Limb (tissue), 2 donors: ENCODE results near the gene ESRRB.

Source experiments
- DNase-seq, 2 donors: peaks; one replicate each; pipeline ENCODE4 v3.0.0-alpha.2; 2016; ENCODE audit errors: extremely low spot score in 2 of 2

ESRRB gene

DNA sequence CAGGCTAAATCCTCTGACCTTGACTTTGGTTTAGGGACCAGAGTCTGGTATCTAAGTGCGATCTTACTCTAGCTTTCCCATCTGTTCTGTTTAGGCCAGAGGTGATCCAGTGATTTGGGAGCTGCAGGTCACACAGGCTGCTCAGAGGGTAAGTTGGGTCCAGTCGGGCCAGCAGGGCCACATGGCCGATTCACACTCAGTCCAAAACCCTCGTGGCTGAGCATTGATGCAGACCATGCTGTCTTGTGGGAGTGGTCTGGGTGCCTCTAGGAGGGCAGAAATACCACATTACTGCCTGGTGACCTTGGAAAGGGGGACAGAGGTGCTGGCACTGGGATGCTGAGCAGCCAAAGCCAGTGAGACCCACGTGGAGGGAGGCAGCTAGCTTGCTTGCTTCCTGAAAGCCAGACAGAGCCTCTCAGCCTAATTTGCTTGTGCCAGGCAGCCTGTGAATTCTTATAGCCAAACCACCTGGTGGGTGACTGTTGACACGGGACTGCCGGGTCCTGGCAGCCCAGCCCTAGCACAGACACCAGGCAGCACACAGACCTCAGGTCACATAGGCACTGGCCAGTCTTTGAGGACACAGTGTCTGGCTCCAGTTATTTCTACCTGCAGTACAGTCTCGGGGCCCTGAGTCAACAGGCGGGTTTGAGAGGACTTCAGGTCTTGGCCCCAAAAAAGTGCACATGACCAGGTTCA lies 31.7 kb downstream of the ESRRB start:
- DNase-seq: no peak

DNA sequence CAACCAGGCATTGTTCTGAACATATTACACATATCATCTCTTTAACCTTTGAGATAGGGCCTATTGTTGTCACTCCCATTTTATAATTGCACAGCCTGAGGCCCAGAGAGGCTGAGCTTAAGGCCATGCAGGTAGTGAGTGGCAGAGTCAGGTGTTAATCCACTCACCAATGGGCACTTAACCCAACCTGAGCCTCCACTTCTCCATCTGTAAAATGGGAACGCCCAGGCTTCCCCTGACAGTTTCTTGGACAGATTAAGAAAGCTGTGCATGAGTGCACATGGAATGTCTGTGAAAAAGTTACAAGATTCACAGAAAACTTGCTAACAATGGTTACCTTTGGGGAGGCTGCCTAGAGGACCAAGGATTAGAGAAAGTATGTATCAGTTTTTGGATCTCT lies 32.9 kb downstream of the ESRRB start:
- DNase-seq: no peak

DNA sequence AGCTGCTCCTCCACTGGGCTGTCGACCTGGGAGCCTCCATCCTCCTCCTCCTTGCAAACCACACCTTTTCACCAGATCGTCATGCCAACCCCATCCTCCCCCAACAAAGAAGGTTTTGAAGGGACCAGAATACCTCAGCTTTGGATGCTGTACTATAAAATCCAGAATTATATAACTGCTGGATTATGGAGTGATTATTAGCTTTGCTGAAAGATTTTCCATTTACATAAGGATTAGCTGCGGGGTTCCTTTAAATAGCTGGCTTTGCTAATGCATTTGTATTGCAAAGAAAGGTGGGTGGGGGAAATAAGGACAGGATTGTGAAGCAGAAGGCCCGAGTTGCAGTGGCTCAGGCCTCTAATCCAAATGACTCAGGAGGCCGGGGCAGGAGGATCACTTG lies 36.6 kb downstream of the ESRRB start:
- no peak for DNase-seq

DNA sequence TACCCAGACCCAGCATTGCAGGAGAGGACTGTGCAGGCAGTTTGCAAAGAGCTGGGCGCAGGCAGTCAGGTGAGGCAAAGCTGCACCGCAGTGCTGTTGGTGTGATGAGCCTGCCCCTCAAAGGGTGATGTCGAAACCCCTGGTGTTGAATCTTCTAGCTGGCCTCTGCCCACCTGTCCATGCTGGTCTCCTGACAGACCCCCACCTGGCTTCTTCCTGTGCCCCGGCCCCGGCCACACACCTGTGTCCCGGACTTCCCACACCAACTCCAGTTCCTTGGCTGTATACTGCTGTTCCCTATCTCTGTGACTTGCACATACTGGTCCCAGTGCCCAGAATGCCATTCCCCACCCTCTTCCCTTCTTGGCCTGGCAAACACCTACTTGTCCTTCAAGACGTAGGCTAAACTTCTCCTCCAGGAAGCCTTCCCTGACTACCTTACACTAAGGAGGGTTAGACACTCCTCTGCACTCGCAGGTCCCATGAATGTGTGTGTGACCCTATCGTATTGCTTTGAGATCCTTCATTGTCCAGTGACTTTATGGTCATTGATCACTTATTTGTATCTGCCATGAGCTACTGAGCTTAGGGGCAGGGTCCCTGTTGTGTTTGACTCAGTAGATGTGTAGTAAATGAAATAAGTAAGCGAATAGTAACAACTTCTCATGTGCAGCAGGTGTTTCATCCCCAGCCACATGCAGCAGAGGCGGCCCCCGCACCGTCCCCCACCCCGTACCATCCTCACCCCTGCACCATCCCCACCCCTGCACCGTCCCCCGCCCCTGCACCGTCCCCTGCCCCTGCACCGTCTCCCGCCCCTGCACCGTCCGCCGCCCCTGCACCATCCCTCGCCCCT lies 37.4 kb downstream of the ESRRB start:
- no peak for DNase-seq

DNA sequence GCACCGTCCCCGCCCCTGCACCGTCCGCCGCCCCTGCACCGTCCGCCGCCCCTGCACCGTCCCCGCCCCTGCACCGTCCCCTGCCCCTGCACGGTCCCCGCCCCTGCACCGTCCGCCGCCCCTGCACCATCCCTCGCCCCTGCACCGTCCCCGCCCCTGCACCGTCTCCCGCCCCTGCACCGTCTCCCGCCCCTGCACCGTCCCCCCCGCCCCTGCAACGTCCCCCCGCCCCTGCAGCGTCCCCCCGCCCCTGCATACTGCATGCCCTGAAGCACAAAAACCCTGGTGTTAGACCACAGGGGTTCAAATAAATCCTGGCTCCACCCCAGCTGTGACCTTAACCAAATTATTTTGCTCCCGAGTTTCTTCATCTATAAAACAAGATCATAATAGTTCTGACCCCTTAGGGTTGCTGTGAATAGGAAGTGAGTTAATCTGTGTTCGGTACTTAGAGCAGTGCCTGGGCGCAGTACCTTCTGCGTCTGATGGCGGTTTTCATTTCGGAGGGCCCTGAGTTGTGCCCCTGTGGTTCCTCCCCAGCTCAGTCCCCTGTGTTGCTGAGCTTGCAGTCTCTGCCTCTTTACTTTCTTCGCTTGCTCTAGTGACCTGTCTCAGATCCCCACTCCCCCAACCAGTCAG lies 38.1 kb downstream of the ESRRB start:
- no peak for DNase-seq

DNA sequence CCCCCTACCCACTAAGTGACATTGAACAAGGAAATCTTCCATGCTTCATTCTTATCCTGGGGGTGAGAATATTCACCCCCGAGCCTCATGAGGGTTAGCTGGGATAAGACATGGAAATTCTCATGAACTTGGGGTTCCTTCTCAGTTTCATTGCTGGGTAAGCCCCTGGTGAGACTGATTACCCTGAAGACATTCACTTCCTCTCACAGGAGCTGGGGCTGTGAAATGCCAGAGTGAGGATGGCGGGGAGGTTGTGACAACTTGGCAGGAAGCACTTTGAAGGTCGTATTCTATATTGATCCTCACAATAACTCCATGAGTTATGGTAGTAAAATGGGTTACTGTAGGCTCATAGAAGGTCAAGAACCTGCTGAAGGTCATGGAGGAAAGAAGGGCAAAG lies 43.5 kb downstream of the ESRRB start:
- DNase-seq: no peak

DNA sequence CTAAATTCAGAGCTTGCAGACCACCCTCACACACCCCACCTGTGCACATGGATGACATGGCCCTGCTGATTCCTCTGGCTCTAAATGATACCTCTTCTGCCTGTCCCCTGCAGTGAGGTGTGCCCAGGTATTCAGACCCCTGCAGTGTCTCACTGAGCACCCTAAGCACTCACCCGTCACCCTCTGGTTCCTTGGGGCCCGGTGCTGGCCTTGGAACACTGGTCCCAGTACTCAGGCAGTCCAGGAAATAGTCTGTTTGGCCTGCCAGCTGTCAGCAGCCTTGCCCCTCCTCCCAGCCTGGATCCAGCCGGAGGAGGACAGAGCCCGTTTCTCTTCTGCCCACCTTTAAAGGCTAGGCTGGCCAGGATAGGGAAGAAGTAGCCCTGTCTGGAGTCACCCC lies 44.9 kb downstream of the ESRRB start:
- no peak for DNase-seq

DNA sequence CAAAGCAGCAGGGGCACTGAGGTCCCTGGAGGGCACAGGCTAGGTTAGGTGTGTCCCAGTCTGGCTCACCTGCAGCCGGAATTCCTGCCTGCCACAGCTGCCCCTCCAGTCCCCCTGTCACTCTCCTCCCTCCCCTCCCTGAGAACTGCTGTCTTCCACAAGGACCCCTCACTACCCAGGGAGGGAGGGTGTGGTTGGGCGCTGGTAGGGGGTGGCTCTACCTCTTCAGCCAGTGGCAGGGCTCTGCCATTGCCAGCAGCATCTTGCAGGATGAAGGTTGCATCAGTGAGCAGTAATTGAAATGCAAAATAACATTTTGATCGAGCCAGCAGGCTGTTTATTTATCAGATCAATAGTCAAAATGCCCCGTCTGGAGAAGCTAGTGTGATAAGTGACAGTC lies 45.7 kb downstream of the ESRRB start:
- DNase-seq: no peak

DNA sequence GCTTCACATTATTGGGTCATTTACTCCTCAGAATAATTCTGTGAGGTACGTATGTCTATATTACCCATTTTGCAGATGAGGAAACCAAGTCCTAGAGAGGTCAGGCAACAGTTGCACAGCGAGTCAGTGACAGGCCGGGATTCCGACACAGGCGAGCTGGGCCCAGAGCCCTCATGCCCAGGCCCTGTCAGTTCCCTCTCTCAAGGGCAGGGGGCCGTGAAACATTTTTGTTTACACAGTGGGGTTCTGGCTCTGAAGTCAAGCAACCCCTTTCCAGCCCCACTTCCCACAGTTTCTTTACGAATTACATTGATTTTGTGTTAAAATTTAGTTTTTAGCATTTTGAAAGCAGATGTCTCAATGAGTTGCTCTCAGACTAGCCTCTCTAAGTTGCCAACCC lies 46.7 kb downstream of the ESRRB start:
- DNase-seq: no peak

DNA sequence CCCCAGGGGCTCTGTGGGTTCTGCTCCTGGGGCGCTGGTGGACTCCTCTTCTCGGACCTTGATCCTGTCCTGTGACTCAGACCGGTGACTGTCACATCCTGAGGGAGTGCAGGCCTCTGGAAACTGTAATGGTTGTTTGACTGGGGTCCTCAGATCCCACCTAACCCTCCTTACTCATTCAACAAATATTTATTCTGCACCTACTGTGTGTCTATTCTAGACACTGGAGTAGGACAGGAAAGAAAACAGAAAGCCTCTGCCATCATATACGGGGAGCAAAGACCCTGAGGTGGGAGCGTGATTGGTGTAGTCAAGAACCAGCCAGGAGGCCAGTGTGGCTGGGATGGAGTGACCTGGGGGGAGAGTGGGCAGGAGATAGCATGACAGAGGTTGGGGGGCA lies 47.6 kb downstream of the ESRRB start:
- no peak for DNase-seq

DNA sequence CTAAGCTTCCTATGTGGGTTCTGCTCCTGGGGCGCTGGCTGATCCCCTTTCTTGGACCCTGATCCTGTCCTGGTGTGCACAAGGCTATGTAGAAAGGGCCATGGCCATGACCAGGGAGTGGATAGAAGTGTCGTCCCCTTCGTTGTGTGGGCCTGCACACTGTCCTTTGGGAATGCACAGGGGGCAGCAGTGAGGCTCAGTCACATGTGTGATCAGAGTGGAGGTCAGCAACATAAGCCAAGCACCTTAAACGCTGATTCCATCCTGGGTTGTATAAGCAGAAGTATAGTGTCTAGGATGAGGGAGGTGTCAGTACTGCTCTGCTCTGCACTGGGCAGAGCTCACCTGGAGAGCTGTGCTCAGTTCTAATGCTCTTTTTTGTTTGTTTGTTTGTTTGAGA lies 48.4 kb downstream of the ESRRB start:
- no peak for DNase-seq

DNA sequence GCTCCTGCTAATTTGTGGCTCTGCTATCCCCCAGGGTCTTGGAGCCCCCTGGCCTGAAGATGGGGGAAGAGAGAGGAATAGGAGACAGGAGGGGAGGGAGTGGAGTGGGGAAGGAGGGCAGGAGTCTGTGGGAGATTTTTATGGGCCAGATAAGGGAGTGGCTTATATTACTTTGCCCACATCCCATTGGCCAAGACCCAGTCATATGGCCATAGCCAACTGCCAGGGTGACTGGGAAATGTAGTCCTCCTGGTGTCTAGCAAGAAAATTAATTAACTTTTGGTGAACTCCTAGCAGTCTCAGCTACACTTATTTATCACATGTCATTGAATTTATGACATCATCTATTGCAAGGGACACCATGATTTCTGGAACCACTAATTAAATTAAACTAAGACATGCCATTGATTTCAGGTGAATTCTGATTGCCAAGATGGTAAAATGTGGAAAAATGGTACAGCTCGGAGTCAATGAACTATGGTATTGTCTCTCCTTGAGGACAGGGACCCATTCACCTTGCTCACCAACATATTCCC lies 50.3 kb downstream of the ESRRB start:
- DNase-seq: no peak

DNA sequence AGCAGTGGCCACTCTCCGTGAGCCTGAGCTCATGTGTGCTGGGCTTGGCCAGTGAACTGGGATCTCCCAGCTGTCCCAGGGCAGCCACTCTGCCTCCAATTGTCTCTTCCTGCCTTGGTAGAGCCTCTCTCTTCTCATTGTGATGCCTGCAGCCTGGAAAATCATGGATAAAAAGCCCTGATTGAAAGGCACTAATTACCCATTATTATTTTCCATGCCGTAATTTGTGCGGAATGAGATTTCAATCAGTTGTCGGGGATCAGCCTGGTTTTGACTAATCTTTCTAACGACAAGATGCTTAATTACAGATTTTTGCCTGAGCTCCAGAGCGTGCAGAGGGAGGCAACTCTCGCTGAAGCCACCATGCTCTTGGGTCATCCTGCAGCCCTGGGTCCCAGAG lies 52.7 kb downstream of the ESRRB start:
- no peak for DNase-seq

DNA sequence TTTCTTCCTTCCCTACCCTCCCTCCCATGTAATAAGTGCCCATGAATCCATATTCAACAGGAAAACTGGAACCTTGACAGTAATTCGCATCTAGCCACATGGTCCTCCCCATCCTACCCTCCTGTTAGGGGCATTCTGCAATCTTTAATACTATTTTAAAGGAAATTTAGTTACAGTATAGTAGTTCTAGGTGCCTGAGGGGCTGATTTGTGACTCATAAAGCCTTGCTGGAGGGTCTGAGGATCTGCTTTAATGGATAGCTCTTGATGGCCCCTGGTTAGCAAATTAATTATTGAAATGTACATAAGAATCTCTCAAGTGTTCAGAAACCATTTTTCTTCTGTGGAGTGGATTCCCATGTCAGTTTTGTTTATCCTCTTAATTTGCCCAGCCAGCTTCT lies 54.1 kb downstream of the ESRRB start:
- no peak for DNase-seq

DNA sequence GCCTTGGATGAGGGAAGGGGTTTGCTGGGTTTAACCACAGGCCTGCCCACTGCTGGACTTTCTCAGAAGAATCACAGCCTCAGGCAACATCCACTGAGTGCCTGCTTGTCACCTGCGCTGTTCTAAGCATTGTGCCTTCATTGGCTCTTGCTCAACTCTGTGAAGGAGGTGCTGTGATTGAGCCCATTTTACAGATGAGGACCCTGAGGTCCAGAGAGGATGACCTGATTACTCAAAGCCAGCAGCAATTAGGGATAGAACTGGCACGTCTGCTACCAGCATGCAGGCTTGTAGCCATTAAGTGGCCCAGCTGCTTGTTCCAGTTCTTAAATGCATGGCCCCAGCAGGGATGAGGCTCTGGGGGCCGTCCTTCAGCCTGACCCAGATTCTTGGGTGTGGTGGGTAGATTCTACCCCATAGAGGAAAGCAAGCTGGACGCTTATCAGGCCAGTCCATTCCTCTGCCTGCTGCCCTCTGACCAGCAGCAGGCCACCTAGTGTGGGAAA lies 54.6 kb downstream of the ESRRB start:
- DNase-seq: no peak

DNA sequence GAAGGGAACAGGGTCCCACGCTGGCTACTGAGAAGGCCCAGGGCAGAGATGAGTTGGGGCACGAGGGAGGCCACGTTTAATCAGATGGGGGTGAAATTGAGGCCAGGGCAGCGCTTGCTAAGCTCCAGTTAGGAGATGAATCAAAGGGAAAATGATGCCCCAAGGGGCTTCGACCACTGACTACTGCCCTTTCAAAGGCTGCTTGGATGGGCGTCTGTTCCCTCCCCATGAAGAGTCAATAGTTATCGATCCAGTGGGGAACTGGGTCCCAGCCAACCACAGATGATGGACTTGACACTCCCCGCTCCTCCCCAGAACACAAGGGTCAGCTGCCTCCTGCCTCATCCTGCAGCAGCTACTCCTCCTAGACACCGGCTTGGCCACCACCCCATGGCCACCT lies 55.6 kb downstream of the ESRRB start:
- DNase-seq: no peak

DNA sequence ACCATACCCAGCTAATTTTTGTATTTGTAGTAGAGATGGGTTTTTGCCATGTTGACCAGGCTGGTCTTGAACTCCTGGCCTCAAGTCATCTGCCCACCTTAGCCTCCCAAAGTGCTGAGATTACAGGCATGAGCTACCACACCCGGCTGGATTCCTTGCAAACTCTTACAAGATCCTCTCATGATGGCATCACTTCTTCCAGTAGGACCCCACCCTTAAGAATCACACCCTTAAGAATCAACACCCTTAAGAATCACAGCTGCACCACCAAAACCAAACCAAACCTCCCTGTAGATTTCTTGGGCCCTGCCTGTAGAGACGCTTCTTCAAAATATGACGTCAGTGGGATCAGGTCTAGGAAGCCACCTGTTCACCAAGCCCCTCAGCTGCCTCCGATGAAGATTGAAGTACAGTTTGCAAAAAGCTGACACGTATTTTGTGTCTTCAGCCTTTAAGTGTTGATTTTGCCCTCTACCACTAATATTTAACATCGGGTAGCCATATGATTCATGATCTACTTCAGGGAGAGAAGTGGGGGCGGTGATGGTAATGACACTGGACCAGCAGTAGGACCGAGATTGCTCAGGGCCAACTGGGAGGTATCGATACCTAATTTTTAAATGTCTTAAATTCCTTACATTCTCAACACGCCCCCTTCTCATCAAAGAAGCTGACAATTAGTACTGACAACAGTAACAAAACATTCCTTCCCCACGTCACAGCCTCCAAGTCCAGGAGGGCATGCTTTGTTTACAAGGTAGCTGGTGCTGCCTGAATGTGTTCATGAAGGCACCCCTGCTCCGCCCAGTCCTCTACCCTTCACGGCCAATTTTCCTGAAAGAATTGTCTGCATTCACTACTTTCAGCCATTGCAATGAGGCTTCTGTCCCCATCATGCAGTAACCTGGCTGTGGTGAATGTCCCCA lies 57.2 kb downstream of the ESRRB start:
- DNase-seq: no peak

DNA sequence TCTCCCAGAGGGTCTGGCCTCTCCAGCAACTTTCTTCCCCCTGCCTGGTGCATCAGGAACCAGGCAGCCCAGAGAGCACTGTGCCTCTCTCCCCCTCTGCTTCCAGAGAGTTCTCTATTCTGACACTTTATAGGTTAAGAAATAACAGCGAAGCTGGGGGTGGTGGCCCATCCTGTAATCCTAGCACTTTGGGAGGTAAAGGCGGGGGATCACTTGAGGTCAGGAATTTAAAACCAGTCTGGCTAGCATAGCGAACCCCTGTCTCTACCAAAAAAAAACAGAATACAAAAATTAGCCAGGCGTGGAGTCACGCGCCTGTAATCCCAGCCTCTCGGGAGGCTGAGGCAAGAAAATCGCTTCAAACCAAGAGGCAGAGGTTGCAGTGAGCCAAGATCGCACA lies 58.3 kb downstream of the ESRRB start:
- no peak for DNase-seq

DNA sequence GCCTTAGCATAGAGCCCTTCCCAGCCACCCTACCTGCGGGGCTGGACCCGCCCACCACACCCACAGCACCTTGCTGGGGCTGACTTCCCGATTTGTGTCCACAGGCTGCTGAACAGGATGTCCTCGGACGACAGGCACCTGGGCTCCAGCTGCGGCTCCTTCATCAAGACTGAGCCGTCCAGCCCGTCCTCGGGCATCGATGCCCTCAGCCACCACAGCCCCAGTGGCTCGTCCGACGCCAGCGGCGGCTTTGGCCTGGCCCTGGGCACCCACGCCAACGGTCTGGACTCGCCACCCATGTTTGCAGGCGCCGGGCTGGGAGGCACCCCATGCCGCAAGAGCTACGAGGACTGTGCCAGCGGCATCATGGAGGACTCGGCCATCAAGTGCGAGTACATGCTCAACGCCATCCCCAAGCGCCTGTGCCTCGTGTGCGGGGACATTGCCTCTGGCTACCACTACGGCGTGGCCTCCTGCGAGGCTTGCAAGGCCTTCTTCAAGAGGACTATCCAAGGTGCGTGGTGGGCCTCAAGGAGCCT lies 63.4 kb downstream of the ESRRB start:
- no peak for DNase-seq

DNA sequence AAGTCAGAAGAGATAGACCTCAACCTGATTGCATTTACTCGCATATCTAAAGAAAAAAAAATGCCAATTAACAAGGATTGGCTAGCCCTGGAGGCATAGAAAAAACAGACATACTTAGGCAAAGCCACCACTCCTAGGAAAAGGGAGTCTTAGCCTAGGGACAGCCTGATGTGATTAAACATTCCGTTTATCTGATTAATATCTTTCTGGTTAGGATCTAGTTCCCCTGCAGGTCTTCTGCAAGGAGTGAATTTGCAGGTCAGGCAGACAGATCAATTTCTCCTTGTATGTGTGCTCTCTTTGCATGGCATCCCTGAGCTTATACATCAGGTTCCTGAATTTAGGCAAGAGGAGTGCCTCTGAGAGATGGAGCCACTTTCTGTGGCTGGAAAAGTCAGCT lies 70.5 kb downstream of the ESRRB start:
- DNase-seq: no peak

DNA sequence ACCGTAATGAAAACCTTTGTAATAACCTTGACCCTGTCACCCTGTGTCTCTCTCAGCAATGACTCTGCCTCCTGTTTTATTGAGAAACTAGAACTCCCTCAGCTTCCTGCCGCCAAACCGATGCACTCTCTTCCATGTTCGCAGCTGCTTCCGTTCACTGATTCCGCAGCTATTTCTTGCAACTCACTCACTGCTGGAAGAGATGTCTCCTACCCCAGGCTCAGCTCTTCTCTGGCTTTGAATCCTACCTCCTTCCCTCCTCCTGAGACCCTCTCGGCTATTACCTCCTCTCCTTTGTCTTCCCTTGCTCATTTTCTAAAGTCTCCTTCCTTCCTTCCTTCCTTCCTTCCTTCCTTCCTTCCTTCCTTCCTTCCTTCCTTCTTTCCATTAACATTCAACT lies 71.0 kb downstream of the ESRRB start:
- DNase-seq: no peak
